K562 (cell line): ENCODE measurements around the gene CUX1. TPM values are rescaled to one million over a fixed set of nuclear protein-coding genes. Genes with fewer than 3 reads are reported as not detected.

Source experiments
- ATAC-seq: fragments of 200-7000 bp; cut with Tn5 transposase; 3 replicates; pipeline ENCODE4 v1.9.1; 2020; ENCODE audit warnings: moderate library complexity
- Bru-seq: library from RNA; stranded (reverse); fragments of 400-500 nt; gene quantifications from one replicate; lab custom pipeline; 2021; lab: Mats Ljungman, UMichigan
- BruChase-seq, 2 experiments: library from RNA; stranded (reverse); fragments of 400-500 nt; gene quantifications; one replicate each; lab custom pipeline; 2021; lab: Mats Ljungman, UMichigan
- BruUV-seq: library from RNA; stranded (reverse); fragments of 400-500 nt; replicated peaks from 2 replicates; lab custom pipeline; 2021; lab: Mats Ljungman, UMichigan
- CTCF ChIA-PET: fragments of 300-600 bp; formaldehyde crosslinking; extraction: SDS; loops from one replicate; lab custom pipeline; 2021; ENCODE audit warnings: low intra/inter-chr PET ratio; lab: Yijun Ruan, JAX
- POLR2A ChIA-PET: fragments of 300-600, 350-650 bp; sonication (Branson Sonifier 250); formaldehyde crosslinking; extraction: SDS; loops from one replicate; lab custom pipeline; 2021; ENCODE audit warnings: antibody characterized with exemption, inconsistent platforms; lab: Yijun Ruan, JAX
- DNase-seq, 4 experiments: peaks; one replicate each; pipeline versions ENCODE4 v3.0.0 to v3.0.0-alpha.2; 2011 to 2018; ENCODE audit warnings: low spot score in 3 of 4, mixed read lengths in 3 of 4; ENCODE audit errors: extremely low read depth in 1 of 4
- FAIRE-seq: peaks from 2 replicates; lab custom pipeline; 2011; peaks lifted over from hg19 to GRCh38; lab: Jason Lieb, UNC
- H2AFZ ChIP-seq: 2 replicates; pipeline ENCODE4 v1.6.0; 2011; ENCODE audit warnings: low read depth, low read length, control low read depth, inconsistent platforms
- H3K27ac ChIP-seq: fragments of 200-600 bp; 3 replicates; pipeline ENCODE4 v1.8.0; 2011; ENCODE audit warnings: low read depth, mild to moderate bottlenecking, control low read depth, inconsistent platforms, low read length, moderate library complexity, mixed read lengths; ENCODE audit errors: extremely low read depth
- H3K27me3 ChIP-seq, 2 experiments: fragments of 300-600 bp in 1 of 2; 2 replicates in 1 of 2; 3 replicates in 1 of 2; pipeline versions ENCODE4 v1.6.0 to v1.8.0; 2011; ENCODE audit warnings: inconsistent platforms in 2 of 2, low read length in 2 of 2, mild to moderate bottlenecking in 1 of 2, mixed read lengths in 1 of 2, moderate library complexity in 1 of 2; ENCODE audit not compliant: control insufficient read depth in 2 of 2, insufficient read depth in 2 of 2
- H3K36me3 ChIP-seq: fragments of 300-600 bp; 3 replicates; pipeline ENCODE4 v1.8.0; 2011; ENCODE audit warnings: mild to moderate bottlenecking, low read length, inconsistent platforms; ENCODE audit not compliant: control insufficient read depth, insufficient read depth
- H3K4me1 ChIP-seq, 2 experiments: fragments of 200-600 bp in 1 of 2; replicated peaks in 1 of 2; 2 replicates in 1 of 2; 3 replicates in 1 of 2; pipeline versions ENCODE4 v1.5.1 to v1.8.0; 2011; ENCODE audit warnings: inconsistent platforms in 2 of 2, low read length in 2 of 2, mild to moderate bottlenecking in 1 of 2, mixed read lengths in 1 of 2, moderate library complexity in 1 of 2; ENCODE audit not compliant: control insufficient read depth in 2 of 2, insufficient read depth in 2 of 2
- H3K4me2 ChIP-seq: 2 replicates; pipeline ENCODE4 v1.6.1; 2011; ENCODE audit warnings: low read length, control low read depth, inconsistent platforms, mixed read lengths; ENCODE audit not compliant: insufficient read depth
- H3K4me3 ChIP-seq: fragments of 200-600 bp; sonication (generic), shearing (Covaris generic); 2 replicates; pipeline ENCODE4 v1.5.1; 2016; ENCODE audit warnings: control low read depth, inconsistent platforms
- H3K79me2 ChIP-seq: fragments of 200-600 bp; 3 replicates; pipeline ENCODE4 v1.8.0; 2011; ENCODE audit warnings: low read length, inconsistent platforms; ENCODE audit not compliant: control insufficient read depth, insufficient read depth
- H3K9ac ChIP-seq, 2 experiments: 2 replicates each; pipeline versions ENCODE4 v1.6.0 to v1.6.1; 2011; ENCODE audit warnings: low read depth in 2 of 2, low read length in 2 of 2, control low read depth in 1 of 2, inconsistent platforms in 1 of 2, mild to moderate bottlenecking in 1 of 2, mixed read lengths in 1 of 2; ENCODE audit not compliant: insufficient read depth in 1 of 2
- H3K9me1 ChIP-seq: one replicate; pipeline ENCODE4 v1.6.0; 2011; ENCODE audit warnings: inconsistent platforms, mild to moderate bottlenecking, low read length, moderate library complexity; ENCODE audit not compliant: control insufficient read depth, insufficient read depth
- H3K9me3 ChIP-seq: replicated peaks from 2 replicates; pipeline ENCODE4 v1.5.1; 2011; ENCODE audit warnings: low read depth, low read length, inconsistent platforms; ENCODE audit not compliant: control insufficient read depth, insufficient read depth
- H4K20me1 ChIP-seq: replicated peaks from 2 replicates; pipeline ENCODE4 v1.6.1; 2011; ENCODE audit warnings: low read length, inconsistent platforms, mixed read lengths; ENCODE audit not compliant: control insufficient read depth, insufficient read depth
- L3MBTL2 ChIP-seq: fragments of 450-650 bp; IDR thresholded peaks from 2 replicates; pipeline ENCODE4 v1.6.1; 2016; ENCODE audit warnings: mild to moderate bottlenecking, moderate library complexity
- MAFG ChIP-seq: fragments of 450-650 bp; conservative IDR thresholded peaks from 2 replicates; pipeline ENCODE4 v1.6.1; 2016; ENCODE audit warnings: missing genetic modification characterization, missing compliant biosample characterization
- MYC ChIP-seq, 2 experiments: fragments of 250-450 bp in 1 of 2; sonication (Bioruptor Pico) in 1 of 2; IDR thresholded peaks; 2 replicates each; pipeline versions ENCODE4 v1.5.1 to v1.6.1; 2012 to 2021; ENCODE audit warnings: low read depth in 2 of 2, borderline replicate concordance in 1 of 2, improper control_type of control experiment in 1 of 2, low read length in 1 of 2, mild to moderate bottlenecking in 1 of 2, moderate library complexity in 1 of 2
- WGBS: fragments of 100-300 bp; shearing (Covaris generic); methylation state at CpG from one replicate; pipeline ENCODE4 v1.1.6; 2016; ENCODE audit warnings: low coverage, mixed read lengths; ENCODE audit not compliant: insufficient coverage; ENCODE audit errors: missing lambda C conversion rate; 5-methylcytosine and 5-hydroxymethylcytosine counted together
- in situ Hi-C: fragments of 300-500 bp; cut with MboI; formaldehyde crosslinking; loops from 4 replicates; pipeline ENCODE4 v1.15.0; 2018; ENCODE audit warnings: inconsistent platforms, mixed read lengths
- intact Hi-C: fragments of 100-400 bp; cut with micrococcal nuclease; formaldehyde crosslinking; loops from 2 replicates; pipeline ENCODE4 v1.14.2; 2022
- long read RNA-seq, 3 experiments: library from polyadenylated mRNA in 2 of 3; library from RNA in 1 of 3; unstranded in 2 of 3; stranded (forward) in 1 of 3; transcript quantifications; one replicate each; pipeline ENCODE4 v2.0.0, GENCODE V29; 2019 to 2022
- polyA minus RNA-seq, 3 experiments: library from RNA; depleted of rRNA, polyadenylated mRNA; stranded (reverse); fragments of >200 nt; gene quantifications; 2 replicates each; pipeline ENCODE4 v1.2.3, GENCODE V29; 2011
- polyA plus RNA-seq, 8 experiments: library from polyadenylated mRNA; depleted of rRNA in 4 of 8; stranded (reverse) in 5 of 8; unstranded in 3 of 8; fragments of >200 nt; fragmentation: Nextera tagmentation in 2 of 8; fragmentation: Illumina TruSeq in 1 of 8; extraction: Ambion mirVana in 2 of 8; extraction: Trizol in 1 of 8; gene quantifications; 2 replicates each; pipeline versions ENCODE4 v1.2.1 to v1.2.3, GENCODE V29; 2011 to 2014; ENCODE audit warnings: inconsistent platforms in 1 of 8, missing spikeins in 1 of 8
- total RNA-seq, 7 experiments: library from RNA; depleted of rRNA in 6 of 7; stranded (reverse); fragments of >200 nt in 6 of 7; fragmentation: Illumina TruSeq in 2 of 7; extraction: Trizol in 2 of 7; gene quantifications; 2 replicates each; pipeline versions ENCODE4 v1.2.1 to v1.2.3, GENCODE V29; 2011 to 2021; ENCODE audit warnings: low replicate concordance in 1 of 7
- TF ChIP-seq, protein P1 (sequence below): fragments of 450-650 bp; IDR thresholded peaks from 2 replicates; pipeline ENCODE4 v1.6.1; 2017; ENCODE audit warnings: antibody characterized with exemption, mild to moderate bottlenecking

Gene CUX1, protein sequence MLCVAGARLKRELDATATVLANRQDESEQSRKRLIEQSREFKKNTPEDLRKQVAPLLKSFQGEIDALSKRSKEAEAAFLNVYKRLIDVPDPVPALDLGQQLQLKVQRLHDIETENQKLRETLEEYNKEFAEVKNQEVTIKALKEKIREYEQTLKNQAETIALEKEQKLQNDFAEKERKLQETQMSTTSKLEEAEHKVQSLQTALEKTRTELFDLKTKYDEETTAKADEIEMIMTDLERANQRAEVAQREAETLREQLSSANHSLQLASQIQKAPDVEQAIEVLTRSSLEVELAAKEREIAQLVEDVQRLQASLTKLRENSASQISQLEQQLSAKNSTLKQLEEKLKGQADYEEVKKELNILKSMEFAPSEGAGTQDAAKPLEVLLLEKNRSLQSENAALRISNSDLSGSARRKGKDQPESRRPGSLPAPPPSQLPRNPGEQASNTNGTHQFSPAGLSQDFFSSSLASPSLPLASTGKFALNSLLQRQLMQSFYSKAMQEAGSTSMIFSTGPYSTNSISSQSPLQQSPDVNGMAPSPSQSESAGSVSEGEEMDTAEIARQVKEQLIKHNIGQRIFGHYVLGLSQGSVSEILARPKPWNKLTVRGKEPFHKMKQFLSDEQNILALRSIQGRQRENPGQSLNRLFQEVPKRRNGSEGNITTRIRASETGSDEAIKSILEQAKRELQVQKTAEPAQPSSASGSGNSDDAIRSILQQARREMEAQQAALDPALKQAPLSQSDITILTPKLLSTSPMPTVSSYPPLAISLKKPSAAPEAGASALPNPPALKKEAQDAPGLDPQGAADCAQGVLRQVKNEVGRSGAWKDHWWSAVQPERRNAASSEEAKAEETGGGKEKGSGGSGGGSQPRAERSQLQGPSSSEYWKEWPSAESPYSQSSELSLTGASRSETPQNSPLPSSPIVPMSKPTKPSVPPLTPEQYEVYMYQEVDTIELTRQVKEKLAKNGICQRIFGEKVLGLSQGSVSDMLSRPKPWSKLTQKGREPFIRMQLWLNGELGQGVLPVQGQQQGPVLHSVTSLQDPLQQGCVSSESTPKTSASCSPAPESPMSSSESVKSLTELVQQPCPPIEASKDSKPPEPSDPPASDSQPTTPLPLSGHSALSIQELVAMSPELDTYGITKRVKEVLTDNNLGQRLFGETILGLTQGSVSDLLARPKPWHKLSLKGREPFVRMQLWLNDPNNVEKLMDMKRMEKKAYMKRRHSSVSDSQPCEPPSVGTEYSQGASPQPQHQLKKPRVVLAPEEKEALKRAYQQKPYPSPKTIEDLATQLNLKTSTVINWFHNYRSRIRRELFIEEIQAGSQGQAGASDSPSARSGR (N-terminal part only)
- 271 and 342 TPM in 2 replicates for total RNA-seq (2011; cell fraction: chromatin; rRNA removed; ENCODE audit: low replicate concordance)
- total RNA-seq (2011; cell fraction: nucleolus; rRNA removed) = 121 and 144 TPM in 2 replicates
- 169 and 178 TPM in 2 replicates for total RNA-seq (2011; cell fraction: nucleoplasm; rRNA removed)
- total RNA-seq (2014; rRNA removed) (25.2 and 34.2 TPM in 2 replicates), total RNA-seq (2014; rRNA removed; fragmentation: Illumina TruSeq; extraction: Trizol) (33.0 and 41.3 TPM in 2 replicates), total RNA-seq (2015; rRNA removed; fragmentation: Illumina TruSeq; extraction: Trizol) (25.2 and 26.2 TPM in 2 replicates), total RNA-seq (2021) (52.9 and 55.3 TPM in 2 replicates), polyA plus RNA-seq (2011; rRNA removed) (9.6 and 13.0 TPM in 2 replicates), polyA plus RNA-seq (2014; fragmentation: Illumina TruSeq; extraction: Trizol) (31.9 and 32.2 TPM in 2 replicates), polyA plus RNA-seq (2014; fragmentation: Nextera tagmentation; extraction: Ambion mirVana) (1 to 10 TPM; 3.6 to 6.7 TPM), polyA plus RNA-seq (2014; rRNA removed) (21.4 and 24.7 TPM in 2 replicates), polyA minus RNA-seq (2011; rRNA and poly(A)+ RNA removed) (33.4 and 37.2 TPM in 2 replicates), Bru-seq, nascent RNA (percentile 76 among the genes with signal in this experiment), BruChase-seq, experiment 1, labeled RNA remaining after a 2-hour chase (percentile 80 among the genes with signal in this experiment), BruChase-seq, experiment 2, labeled RNA remaining after a 6-hour chase (percentile 78 among the genes with signal in this experiment)
- polyA plus RNA-seq (2011; cell fraction: cytosol; rRNA removed) = 9.5 and 20.1 TPM in 2 replicates
- polyA plus RNA-seq (2011; cell fraction: nucleus; rRNA removed) = 8.9 and 14.8 TPM in 2 replicates
- polyA plus RNA-seq (2012) = 27.5 and 61.2 TPM in 2 replicates
- polyA minus RNA-seq (2011; cell fraction: cytosol; rRNA and poly(A)+ RNA removed) = 13.4 and 20.4 TPM in 2 replicates
- polyA minus RNA-seq (2011; cell fraction: nucleus; rRNA and poly(A)+ RNA removed) = 30.6 and 60.0 TPM in 2 replicates
- long read RNA-seq, experiment 1, transcript CUX1-202 (23 exons, 2,931 nt) = major isoform, 5 of 135 reads
- long read RNA-seq, experiment 1, partial matches to known transcripts = 88 of 135 reads
- long read RNA-seq, experiment 1, other reads (novel, unspliced or antisense) = 42 of 135 reads
- long read RNA-seq, experiment 2, transcript CUX1-202 (23 exons, 2,931 nt) = major isoform, 6 of 37 reads
- long read RNA-seq, experiment 2, partial matches to known transcripts = 16 of 37 reads
- long read RNA-seq, experiment 2, other reads (novel, unspliced or antisense) = 12 of 37 reads
- long read RNA-seq, experiment 3, partial matches to known transcripts = 2 of 6 reads
- long read RNA-seq, experiment 3, other reads (novel, unspliced or antisense) = 2 of 6 reads

DNA sequence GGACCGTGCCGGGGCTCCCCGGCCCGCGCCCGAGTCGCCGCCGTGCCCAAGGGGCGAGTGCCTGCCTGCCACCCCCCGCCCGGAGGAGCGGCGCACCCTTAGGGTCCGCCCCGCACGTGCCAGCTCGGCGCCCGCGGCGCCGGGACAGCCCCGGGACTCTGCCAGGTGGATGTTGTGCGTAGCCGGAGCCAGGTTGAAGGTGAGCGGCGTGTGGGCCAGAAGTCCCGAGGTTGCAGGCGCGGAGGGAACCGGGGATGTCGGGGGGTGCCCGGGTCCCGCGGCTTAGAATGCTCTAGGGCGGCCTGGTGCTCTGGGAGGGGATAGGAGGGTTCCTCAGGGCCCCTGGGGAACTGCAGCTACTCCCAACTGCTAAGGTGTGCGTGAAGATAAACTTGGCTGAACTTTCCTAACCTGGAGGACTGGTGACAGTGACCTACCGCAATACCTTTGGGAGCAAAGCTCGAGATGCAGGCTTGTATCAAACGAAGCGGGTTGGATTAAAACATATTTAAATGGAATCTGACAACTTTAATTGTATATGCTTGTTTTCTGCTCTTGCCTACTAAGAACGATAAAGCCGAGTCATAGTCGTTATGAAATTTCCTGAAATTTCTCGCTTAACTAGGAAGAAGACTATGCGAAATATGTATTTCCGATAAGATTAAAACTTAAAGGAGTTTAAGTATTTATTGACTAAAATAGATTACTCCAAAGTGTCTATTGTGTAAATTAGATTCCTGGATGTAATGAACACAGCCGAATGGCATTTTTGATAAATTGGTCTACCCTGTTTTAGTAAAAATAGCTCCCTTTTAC, at the start of gene CUX1:
Gene CUX1 (plus strand): TSS at position 156 of the 816 bp plus-strand sequence. CDS start 14 bp downstream, at position 170.
- in situ Hi-C loops = no loop called here
- DNase-seq (peak in 3 of 4 experiments; percentile 41 to 78 (median 71)), ATAC-seq (peak; percentile 58), FAIRE-seq (peak; percentile 78)
- Histone ChIP-seq H3K27me3 (no peaks in the 10 kb centered on the region), H3K27ac (peak within 1 kb of the TSS; percentile 81), H3K79me2 (peaks cover 71% of the 10 kb centered on the region), H3K4me1 (peaks cover 35 to 38% of the 10 kb centered on the region in 2 experiments), H3K9me1 (no peaks in the 10 kb centered on the region), H4K20me1 (peaks cover 29% of the 10 kb centered on the region), H3K36me3 (peaks cover 15% of the 10 kb centered on the region; the same call in 2 of the 3 replicates), H2AFZ (peak within 1 kb of the TSS; percentile 22), H3K4me3 (peak within 1 kb of the TSS; percentile 70), H3K4me2 (peak within 1 kb of the TSS; percentile 74), H3K9me3 (no peaks in the 10 kb centered on the region), H3K9ac (peak within 1 kb of the TSS; percentile 72 to 94)
- intact Hi-C loops = loop anchor here (1.0 to 5.0 kb wide), 7 partner anchors 40 to 420 kb away; no protein-coding TSS in a partner anchor
- 2% methylated on average over 46 of the region's 49 CpGs for WGBS
- no TSS peak for BruUV-seq
- ChIA-PET POLR2A (interaction anchor here (0.5 to 4.7 kb wide), 6 partner anchors 10 to 271 kb away, joined by 3 to 20 read pairs (median 6); no protein-coding TSS in a partner anchor), CTCF (interaction anchor here (1.6 kb wide), 1 partner anchor 38 kb away, joined by 7 read pairs; no protein-coding TSS in a partner anchor)
- TF ChIP-seq L3MBTL2 (peak; percentile 28; the same call in 1 of the 2 replicates), MYC (IDR thresholded peaks at IDR 0.05; ENCODE audit: low read depth, low read length) (0 out of 2 replicates have a peak, but pooled peaks have one; percentile 34), MYC (CRISPR knock-in tag; IDR thresholded peaks at IDR 0.05; ENCODE audit: borderline replicate concordance, low read depth) (no peak), MAFG (peak; percentile 75)
- TF ChIP-seq, protein P1, sequence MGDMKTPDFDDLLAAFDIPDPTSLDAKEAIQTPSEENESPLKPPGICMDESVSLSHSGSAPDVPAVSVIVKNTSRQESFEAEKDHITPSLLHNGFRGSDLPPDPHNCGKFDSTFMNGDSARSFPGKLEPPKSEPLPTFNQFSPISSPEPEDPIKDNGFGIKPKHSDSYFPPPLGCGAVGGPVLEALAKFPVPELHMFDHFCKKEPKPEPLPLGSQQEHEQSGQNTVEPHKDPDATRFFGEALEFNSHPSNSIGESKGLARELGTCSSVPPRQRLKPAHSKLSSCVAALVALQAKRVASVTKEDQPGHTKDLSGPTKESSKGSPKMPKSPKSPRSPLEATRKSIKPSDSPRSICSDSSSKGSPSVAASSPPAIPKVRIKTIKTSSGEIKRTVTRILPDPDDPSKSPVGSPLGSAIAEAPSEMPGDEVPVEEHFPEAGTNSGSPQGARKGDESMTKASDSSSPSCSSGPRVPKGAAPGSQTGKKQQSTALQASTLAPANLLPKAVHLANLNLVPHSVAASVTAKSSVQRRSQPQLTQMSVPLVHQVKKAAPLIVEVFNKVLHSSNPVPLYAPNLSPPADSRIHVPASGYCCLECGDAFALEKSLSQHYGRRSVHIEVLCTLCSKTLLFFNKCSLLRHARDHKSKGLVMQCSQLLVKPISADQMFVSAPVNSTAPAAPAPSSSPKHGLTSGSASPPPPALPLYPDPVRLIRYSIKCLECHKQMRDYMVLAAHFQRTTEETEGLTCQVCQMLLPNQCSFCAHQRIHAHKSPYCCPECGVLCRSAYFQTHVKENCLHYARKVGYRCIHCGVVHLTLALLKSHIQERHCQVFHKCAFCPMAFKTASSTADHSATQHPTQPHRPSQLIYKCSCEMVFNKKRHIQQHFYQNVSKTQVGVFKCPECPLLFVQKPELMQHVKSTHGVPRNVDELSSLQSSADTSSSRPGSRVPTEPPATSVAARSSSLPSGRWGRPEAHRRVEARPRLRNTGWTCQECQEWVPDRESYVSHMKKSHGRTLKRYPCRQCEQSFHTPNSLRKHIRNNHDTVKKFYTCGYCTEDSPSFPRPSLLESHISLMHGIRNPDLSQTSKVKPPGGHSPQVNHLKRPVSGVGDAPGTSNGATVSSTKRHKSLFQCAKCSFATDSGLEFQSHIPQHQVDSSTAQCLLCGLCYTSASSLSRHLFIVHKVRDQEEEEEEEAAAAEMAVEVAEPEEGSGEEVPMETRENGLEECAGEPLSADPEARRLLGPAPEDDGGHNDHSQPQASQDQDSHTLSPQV = no peak
